ENCODE data around the gene ITPR2. TPM values are rescaled to one million over a fixed set of nuclear protein-coding genes. Genes with fewer than 3 reads are reported as not detected.
"Not testable (repeated sequence)": the region's sequence is repeated elsewhere in the genome, so short reads cannot be mapped to it uniquely, and the experiment has no call there.

ITPR2 gene
- polyA plus RNA-seq, 1 of the 3 experiments (the other 2 are of a cell fraction): 2.3 TPM

- TF ChIP-seq EP300 (IDR thresholded peaks at IDR 0.05; ENCODE audit: borderline replicate concordance in 1 of 2, low read depth in 1 of 2, low read length in 1 of 2): no peak
- no peak for TF ChIP-seq POLR2AphosphoS5 (IDR thresholded peaks at IDR 0.05; ENCODE audit: low read depth, low read length)
- TF ChIP-seq TEAD4 (IDR thresholded peaks at IDR 0.05; ENCODE audit: borderline replicate concordance, insufficient read depth): no peak
- no peak for TF ChIP-seq EZH2phosphoT487 (IDR thresholded peaks at IDR 0.05; ENCODE audit: borderline replicate concordance, low read depth)
- TF ChIP-seq ELF1 (IDR thresholded peaks at IDR 0.05): no peak
- no peak for TF ChIP-seq GATA2 (CRISPR knock-in tag; IDR thresholded peaks at IDR 0.05)
- no peak for TF ChIP-seq RAD21 (IDR thresholded peaks at IDR 0.05; ENCODE audit: low read length)
- TF ChIP-seq FOSL2 (IDR thresholded peaks at IDR 0.05; ENCODE audit: borderline replicate concordance, low read depth): no peak
- no peak for TF ChIP-seq TCF12 (IDR thresholded peaks at IDR 0.05)
- TF ChIP-seq MAX (IDR thresholded peaks at IDR 0.05; ENCODE audit: low read depth): no peak
Measured at GRCh38 chr12:26647088-26647487, 185.9 kb downstream of the ITPR2 start (continued).

GRCh38 chr12:26646571-26646970 is 186.4 kb downstream of the ITPR2 start:
- no peaks in the 10 kb centered on the region for H3K9me3 ChIP-seq
- POLR2A ChIA-PET: no interaction called here
- 0 out of 4 replicates have a peak overlapping the region, but pooled peaks of 1 of the 2 experiments have one; percentile 87 for H3K27ac ChIP-seq (ENCODE audit: low read depth in 2 of 2, low read length in 1 of 2)
- peaks cover 0 to 22% of the 10 kb centered on the region in 2 experiments; a peak in 2 of 4 replicates for H3K4me1 ChIP-seq (ENCODE audit: control insufficient read depth in 1 of 2, insufficient read depth in 2 of 2, low read depth in 1 of 2, low read length in 1 of 2)
- 92% methylated on average over 2 of the region's 2 CpGs for WGBS (ENCODE audit: low lambda C conversion rate)
- H3K9me2 ChIP-seq: no peaks in the 10 kb centered on the region
- no peak overlapping the region for H3K4me3 ChIP-seq (ENCODE audit: low read depth in 2 of 2, low read length in 1 of 2)
- no peak for DNase-seq
- H3F3A ChIP-seq (replicated peaks; ENCODE audit: insufficient read depth): peaks cover 16% of the 10 kb centered on the region
- TF ChIP-seq GABPA (IDR thresholded peaks at IDR 0.05; ENCODE audit: low read depth) (no peak), MAX (IDR thresholded peaks at IDR 0.05; ENCODE audit: low read depth) (no peak), RXRA (IDR thresholded peaks at IDR 0.05; ENCODE audit: borderline replicate concordance, low read depth) (no peak), RFX5 (IDR thresholded peaks at IDR 0.05; ENCODE audit: low read length) (no peak), TCF12 (IDR thresholded peaks at IDR 0.05) (no peak), PBX3 (IDR thresholded peaks at IDR 0.05) (no peak), SMC3 (IDR thresholded peaks at IDR 0.05; ENCODE audit: low read depth, low read length) (no peak)
- H3K79me2 ChIP-seq (ENCODE audit: insufficient read depth): no peaks in the 10 kb centered on the region
- no peaks in the 10 kb centered on the region for H4K20me1 ChIP-seq (ENCODE audit: insufficient read depth)
- H2AFZ ChIP-seq (ENCODE audit: low read depth): no peak overlapping the region
- H3K36me3 ChIP-seq (replicated peaks in 1 of 2; ENCODE audit: control insufficient read depth in 1 of 2, insufficient read depth in 2 of 2, low read length in 1 of 2): peaks cover 2 to 10% of the 10 kb centered on the region in 2 experiments
- CTCF ChIA-PET: interaction anchor here (1.1 to 2.0 kb wide), 2 partner anchors 220 to 527 kb away, joined by 3 to 9 read pairs; no protein-coding TSS in a partner anchor
- no peak overlapping the region for H3K4me2 ChIP-seq
- H3K9ac ChIP-seq: no peak overlapping the region
- H3K27me3 ChIP-seq (ENCODE audit: insufficient read depth): no peaks in the 10 kb centered on the region

GRCh38 chr12:26644376-26644775 is 188.6 kb downstream of the ITPR2 start:
- H3K4me3 ChIP-seq (ENCODE audit: low read depth in 2 of 2, low read length in 1 of 2); H3K9me2 ChIP-seq; H3K79me2 ChIP-seq (ENCODE audit: insufficient read depth); H3K36me3 ChIP-seq (replicated peaks in 1 of 2; ENCODE audit: control insufficient read depth in 1 of 2, insufficient read depth in 2 of 2, low read length in 1 of 2); H3K4me2 ChIP-seq; H4K20me1 ChIP-seq (ENCODE audit: insufficient read depth); H3K9me3 ChIP-seq; H2AFZ ChIP-seq (ENCODE audit: low read depth); H3K27me3 ChIP-seq (ENCODE audit: insufficient read depth); H3K27ac ChIP-seq (ENCODE audit: low read depth in 2 of 2, low read length in 1 of 2); POLR2A ChIA-PET; DNase-seq; H3K9ac ChIP-seq: not testable (repeated sequence)
- Histone ChIP-seq H3K4me1 (ENCODE audit: control insufficient read depth in 1 of 2, insufficient read depth in 2 of 2, low read depth in 1 of 2, low read length in 1 of 2) (peaks cover 0 to 22% of the 10 kb centered on the region in 2 experiments; a peak in 2 of 4 replicates), H3F3A (replicated peaks; ENCODE audit: insufficient read depth) (peaks cover 16% of the 10 kb centered on the region)
- 78% methylated on average over 3 of the region's 3 CpGs for WGBS (ENCODE audit: low lambda C conversion rate)
- CTCF ChIA-PET: interaction anchor here (0.8 kb wide), 1 partner anchor 9 kb away, joined by 3 read pairs; no protein-coding TSS in a partner anchor
